SH-SY5Y (cell line): ENCODE measurements around the gene GULP1.

Experiments
- GATA2 ChIP-seq: IDR thresholded peaks from 2 replicates; pipeline ENCODE4 v1.6.1; 2011; ENCODE audit warnings: mild to moderate bottlenecking, low read depth, low read length
- GATA3 ChIP-seq: IDR thresholded peaks from 2 replicates; pipeline ENCODE4 v1.6.1; 2011; ENCODE audit warnings: low read depth, mild to moderate bottlenecking, low read length, moderate library complexity

GRCh38 chr2:188306271-188306670 lies 14.6 kb downstream of the GULP1 start:
- TF ChIP-seq GATA2: no peak
- TF ChIP-seq GATA3: no peak
